Nephron progenitor cell (in vitro differentiated cells): ENCODE results near the gene PDZD2.

Source experiments
- DNase-seq: peaks from one replicate; pipeline ENCODE4 v3.0.0; 2021
- H3K27ac Mint-ChIP-seq: 2 replicates; pipeline ENCODE4 v1.8.0; 2021; ENCODE audit warnings: mild to moderate bottlenecking, moderate library complexity, mixed read lengths
- H3K27me3 Mint-ChIP-seq: 2 replicates; pipeline ENCODE4 v1.8.0; 2021; ENCODE audit warnings: mild to moderate bottlenecking, low read depth, mixed read lengths; ENCODE audit not compliant: poor library complexity
- H3K36me3 Mint-ChIP-seq: 2 replicates; pipeline ENCODE4 v1.8.0; 2021; ENCODE audit warnings: low read depth, mixed read lengths
- H3K4me1 Mint-ChIP-seq: 2 replicates; pipeline ENCODE4 v1.8.0; 2021; ENCODE audit warnings: mixed read lengths
- H3K4me3 Mint-ChIP-seq: 2 replicates; pipeline ENCODE4 v1.8.0; 2021; ENCODE audit warnings: mild to moderate bottlenecking, moderate library complexity, mixed read lengths
- H3K9me3 Mint-ChIP-seq: 2 replicates; pipeline ENCODE4 v1.8.0; 2021; ENCODE audit warnings: mild to moderate bottlenecking, moderate library complexity, mixed read lengths
- TF ChIP-seq, protein P1 (sequence below): fragments of 200-600 bp; sonication (generic); IDR thresholded peaks from 2 replicates; pipeline ENCODE4 v1.5.0; 2021; ENCODE audit warnings: antibody characterized with exemption

PDZD2 gene

DNA sequence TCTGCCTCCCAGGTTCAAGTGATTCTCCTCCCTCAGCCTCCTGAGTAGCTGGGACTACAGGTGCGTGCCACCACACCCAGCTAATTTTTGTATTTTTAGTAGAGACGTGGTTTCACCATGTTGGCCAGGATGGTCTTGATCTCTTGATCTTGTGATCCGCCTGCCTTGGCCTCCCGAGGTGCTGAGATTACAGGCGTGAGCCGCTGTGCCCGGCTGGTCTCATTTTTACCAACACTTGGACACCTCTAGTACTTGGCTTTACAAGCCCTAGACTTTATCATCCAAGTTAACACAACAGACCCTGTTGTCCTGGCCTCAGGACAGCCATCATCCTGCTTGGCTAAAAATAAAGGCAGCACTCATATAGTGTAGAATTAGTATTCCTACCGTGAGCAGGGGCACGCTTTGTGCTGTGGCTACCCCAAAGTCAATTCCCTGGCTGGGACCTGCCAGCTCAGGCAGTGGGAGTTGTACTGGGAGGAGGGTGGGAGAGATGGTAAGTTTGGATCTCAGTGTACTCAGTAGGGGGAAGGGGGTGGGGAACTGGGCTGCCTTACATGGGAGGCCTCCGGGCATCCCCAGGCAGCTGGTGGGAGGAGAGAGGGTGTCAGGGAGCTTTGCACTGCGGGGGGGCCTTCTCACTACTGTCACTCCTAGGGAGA is 6.6 kb downstream of the PDZD2 start:
- Mint-ChIP-seq H3K27ac (no peak overlapping the region), H3K27me3 (peaks cover 59% of the 10 kb centered on the region)

DNA sequence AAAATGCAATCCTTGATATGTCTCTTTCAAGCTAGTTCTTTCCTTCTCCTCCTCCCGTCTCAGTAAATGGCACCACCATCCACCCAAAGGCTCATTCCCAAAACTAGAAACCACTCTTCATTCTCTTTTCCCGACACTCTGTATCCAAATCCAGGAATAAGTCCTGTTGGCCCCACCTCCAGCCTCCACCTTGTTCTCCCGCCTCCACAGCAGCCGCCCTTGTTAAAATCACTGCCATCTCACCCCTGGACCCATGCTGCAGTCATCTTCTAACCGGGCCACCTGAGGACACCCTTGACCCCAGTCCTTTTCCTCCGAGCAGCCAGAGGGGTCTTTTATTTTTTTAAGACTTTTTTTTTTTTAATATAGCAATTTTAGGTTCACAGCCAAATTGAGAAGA is 9.4 kb downstream of the PDZD2 start:
- Mint-ChIP-seq H3K9me3 (peaks cover 5% of the 10 kb centered on the region), H3K4me3 (no peak overlapping the region), H3K27me3 (peaks cover 70% of the 10 kb centered on the region), H3K27ac (no peak overlapping the region), H3K36me3 (no peaks in the 10 kb centered on the region), H3K4me1 (no peaks in the 10 kb centered on the region)
- TF ChIP-seq, protein P1, sequence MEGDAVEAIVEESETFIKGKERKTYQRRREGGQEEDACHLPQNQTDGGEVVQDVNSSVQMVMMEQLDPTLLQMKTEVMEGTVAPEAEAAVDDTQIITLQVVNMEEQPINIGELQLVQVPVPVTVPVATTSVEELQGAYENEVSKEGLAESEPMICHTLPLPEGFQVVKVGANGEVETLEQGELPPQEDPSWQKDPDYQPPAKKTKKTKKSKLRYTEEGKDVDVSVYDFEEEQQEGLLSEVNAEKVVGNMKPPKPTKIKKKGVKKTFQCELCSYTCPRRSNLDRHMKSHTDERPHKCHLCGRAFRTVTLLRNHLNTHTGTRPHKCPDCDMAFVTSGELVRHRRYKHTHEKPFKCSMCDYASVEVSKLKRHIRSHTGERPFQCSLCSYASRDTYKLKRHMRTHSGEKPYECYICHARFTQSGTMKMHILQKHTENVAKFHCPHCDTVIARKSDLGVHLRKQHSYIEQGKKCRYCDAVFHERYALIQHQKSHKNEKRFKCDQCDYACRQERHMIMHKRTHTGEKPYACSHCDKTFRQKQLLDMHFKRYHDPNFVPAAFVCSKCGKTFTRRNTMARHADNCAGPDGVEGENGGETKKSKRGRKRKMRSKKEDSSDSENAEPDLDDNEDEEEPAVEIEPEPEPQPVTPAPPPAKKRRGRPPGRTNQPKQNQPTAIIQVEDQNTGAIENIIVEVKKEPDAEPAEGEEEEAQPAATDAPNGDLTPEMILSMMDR = no peak
- no peak for DNase-seq

More for the DNA sequence above, 6.6 kb downstream of the PDZD2 start:
- TF ChIP-seq, protein P1 = no peak
- no peaks in the 10 kb centered on the region for H3K4me1 Mint-ChIP-seq
- no peaks in the 10 kb centered on the region for H3K9me3 Mint-ChIP-seq
- H3K4me3 Mint-ChIP-seq = no peak overlapping the region
- H3K36me3 Mint-ChIP-seq = no peaks in the 10 kb centered on the region
- no peak for DNase-seq

DNA sequence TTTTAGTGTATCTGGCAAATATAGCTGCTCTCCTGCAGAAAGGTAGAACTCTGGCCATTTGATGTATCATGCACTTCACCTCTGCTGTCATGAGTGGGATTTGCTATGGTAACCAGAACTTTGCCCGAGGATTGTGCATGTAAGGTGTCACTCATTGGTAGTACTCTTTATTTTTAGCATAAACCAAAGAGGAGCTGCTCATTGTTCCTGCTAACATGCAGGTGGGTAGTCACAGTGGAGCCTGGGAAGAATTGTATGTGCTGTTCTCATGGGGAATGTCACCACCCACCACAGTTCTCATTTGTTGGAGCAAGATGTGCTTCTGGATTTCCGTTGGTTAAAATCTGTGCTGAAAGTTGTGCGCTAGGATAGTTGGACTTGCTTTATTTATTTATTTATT is 12.3 kb downstream of the PDZD2 start:
- Mint-ChIP-seq H3K4me1 (peaks cover 16% of the 10 kb centered on the region), H3K27ac (no peak overlapping the region), H3K27me3 (peaks cover 60% of the 10 kb centered on the region), H3K4me3 (no peak overlapping the region), H3K9me3 (peaks cover 5% of the 10 kb centered on the region), H3K36me3 (no peaks in the 10 kb centered on the region)
- TF ChIP-seq, protein P1 = no peak
- no peak for DNase-seq

DNA sequence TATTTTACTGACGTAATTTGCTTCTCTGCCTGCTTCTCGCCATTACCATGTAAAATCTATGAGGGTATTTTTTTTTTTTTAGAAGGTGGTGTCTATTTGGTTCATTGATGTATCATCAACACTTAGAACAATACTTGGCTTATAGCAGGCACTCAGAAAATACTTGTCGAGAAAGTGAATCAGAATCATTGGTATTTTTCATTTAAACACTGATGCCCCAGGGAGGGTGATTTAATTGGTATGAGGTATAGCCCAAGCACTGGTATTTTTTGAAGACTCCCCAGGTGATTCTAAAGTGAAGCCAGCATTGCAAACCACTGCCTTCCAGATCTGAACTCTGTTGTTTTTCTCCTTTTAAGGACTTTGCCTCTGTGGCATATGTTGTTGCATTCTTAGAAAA is 16.6 kb downstream of the PDZD2 start:
- no peak for DNase-seq
- TF ChIP-seq, protein P1 = no peak
- H3K4me1 Mint-ChIP-seq = peaks cover 35% of the 10 kb centered on the region
- peaks cover 15% of the 10 kb centered on the region for H3K9me3 Mint-ChIP-seq
- peaks cover 30% of the 10 kb centered on the region for H3K27me3 Mint-ChIP-seq
- H3K4me3 Mint-ChIP-seq = no peak overlapping the region
- no peak overlapping the region for H3K27ac Mint-ChIP-seq
- peaks cover 5% of the 10 kb centered on the region for H3K36me3 Mint-ChIP-seq

DNA sequence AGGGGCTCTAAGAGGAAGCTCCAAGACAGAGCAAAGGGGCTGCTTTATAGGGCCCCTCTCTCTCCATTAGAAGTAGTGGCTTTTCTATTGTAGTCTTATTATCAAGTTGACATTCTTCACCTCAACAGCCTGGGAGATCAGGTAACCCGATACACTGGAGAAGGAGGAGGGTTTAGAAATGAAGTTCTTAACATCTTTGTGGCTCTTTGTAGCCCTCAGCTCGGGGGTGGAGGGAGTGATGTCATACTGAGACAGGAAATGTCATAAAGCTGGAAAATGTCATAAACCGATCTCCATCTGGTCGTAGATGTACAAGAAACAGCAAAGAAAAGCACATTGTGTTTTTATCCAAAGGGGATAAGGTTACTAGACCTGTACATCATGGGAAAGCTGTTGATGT is 17.9 kb downstream of the PDZD2 start:
- no peak for DNase-seq
- H3K9me3 Mint-ChIP-seq = peaks cover 14% of the 10 kb centered on the region
- H3K4me3 Mint-ChIP-seq = no peak overlapping the region
- H3K27me3 Mint-ChIP-seq = peaks cover 27% of the 10 kb centered on the region
- peaks cover 5% of the 10 kb centered on the region for H3K36me3 Mint-ChIP-seq
- H3K27ac Mint-ChIP-seq = no peak overlapping the region
- peaks cover 35% of the 10 kb centered on the region for H3K4me1 Mint-ChIP-seq
- TF ChIP-seq, protein P1 = no peak

DNA sequence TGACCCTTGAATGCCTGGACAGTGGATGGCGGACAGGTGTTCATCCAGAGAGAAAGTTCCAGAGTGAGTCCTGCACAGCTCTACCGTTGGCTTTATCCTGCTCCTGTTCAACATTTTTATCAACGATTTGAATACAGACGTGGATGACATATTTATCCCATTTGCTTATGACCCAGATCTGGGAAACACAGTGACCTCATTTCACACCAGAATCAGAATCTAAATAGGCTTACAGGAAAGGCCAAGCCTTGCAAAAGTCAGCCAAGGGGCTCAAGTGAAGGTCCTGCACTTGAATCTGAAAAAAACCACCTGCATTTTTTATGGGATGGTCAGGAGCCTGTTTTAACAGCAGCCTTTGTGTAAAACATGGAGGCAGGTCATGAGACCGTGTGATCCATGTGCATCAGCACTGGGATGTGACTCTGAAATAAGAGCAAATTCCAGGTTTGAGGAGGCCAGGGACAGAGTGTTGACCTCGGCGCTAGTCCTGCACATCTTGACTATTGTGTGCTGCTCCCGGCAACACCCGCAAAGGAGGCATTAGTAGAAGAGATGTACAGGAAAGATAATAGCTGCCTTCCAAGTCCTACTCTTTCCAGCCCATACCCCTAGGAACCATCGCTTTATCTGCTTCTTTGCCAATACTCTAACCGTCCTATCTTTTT is 18.5 kb downstream of the PDZD2 start:
- H3K36me3 Mint-ChIP-seq = peaks cover 5% of the 10 kb centered on the region
- peaks cover 14% of the 10 kb centered on the region for H3K9me3 Mint-ChIP-seq
- peaks cover 25% of the 10 kb centered on the region for H3K27me3 Mint-ChIP-seq
- H3K27ac Mint-ChIP-seq = no peak overlapping the region
- peaks cover 35% of the 10 kb centered on the region for H3K4me1 Mint-ChIP-seq
- no peak for DNase-seq
- TF ChIP-seq, protein P1 = no peak
- H3K4me3 Mint-ChIP-seq = no peak overlapping the region
